HepG2 (cell line): ENCODE measurements around the gene RHOC. TPM values are rescaled to one million over a fixed set of nuclear protein-coding genes. Genes with fewer than 3 reads are reported as not detected.

Experiments used
- BRD4 ChIP-seq: sonication (generic); formaldehyde crosslinking; IDR thresholded peaks from 2 replicates; pipeline ENCODE4 v1.4.0; 2020; ENCODE audit warnings: missing genetic modification reagents
- IRX3 ChIP-seq: sonication (generic); formaldehyde crosslinking; IDR thresholded peaks from 2 replicates; pipeline ENCODE4 v1.8.1; 2023; ENCODE audit warnings: mild to moderate bottlenecking, low read depth, missing genetic modification reagents, borderline replicate concordance
- SAP130 ChIP-seq: IDR thresholded peaks from 2 replicates; pipeline ENCODE4 v1.6.1; 2016; ENCODE audit warnings: low read depth
- polyA plus RNA-seq, 8 experiments: library from polyadenylated mRNA; depleted of rRNA in 3 of 8; stranded (reverse) in 7 of 8; unstranded in 1 of 8; fragments of >200 nt; fragmentation: Illumina TruSeq in 4 of 8; extraction: Trizol in 4 of 8; gene quantifications; 2 replicates each; pipeline versions ENCODE4 v1.2.1 to v1.2.3, GENCODE V29; 2011 to 2016; ENCODE audit warnings: low read depth in 4 of 8, missing spikeins in 1 of 8, mixed read lengths in 1 of 8; ENCODE audit not compliant: insufficient read depth in 1 of 8
- total RNA-seq, 5 experiments: library from RNA; depleted of rRNA; stranded (reverse); fragments of >200 nt; fragmentation: Illumina TruSeq; extraction: Trizol; gene quantifications; 2 replicates each; pipeline ENCODE4 v1.2.3, GENCODE V29; 2016; ENCODE audit warnings: low read depth in 1 of 5
- TF ChIP-seq, protein P1 (sequence below): sonication (generic); formaldehyde crosslinking; IDR thresholded peaks from 2 replicates; pipeline ENCODE4 v1.5.0; 2020; ENCODE audit warnings: mild to moderate bottlenecking, missing genetic modification reagents, borderline replicate concordance
- TF ChIP-seq, protein P2 (sequence below): sonication (generic); formaldehyde crosslinking; IDR thresholded peaks from 2 replicates; pipeline ENCODE4 v1.8.0; 2022; ENCODE audit warnings: mild to moderate bottlenecking, missing genetic modification reagents
- TF ChIP-seq, protein P3 (sequence below): sonication (generic); formaldehyde crosslinking; IDR thresholded peaks from 2 replicates; pipeline ENCODE4 v1.8.0; 2022; ENCODE audit warnings: low read depth, missing genetic modification reagents

RHOC gene
- total and polyA plus RNA-seq, 2 of the 13 experiments (the other 11 are each of a cell fraction or from before 2014, with no cell fraction given) = 64.3 to 182 TPM

DNA sequence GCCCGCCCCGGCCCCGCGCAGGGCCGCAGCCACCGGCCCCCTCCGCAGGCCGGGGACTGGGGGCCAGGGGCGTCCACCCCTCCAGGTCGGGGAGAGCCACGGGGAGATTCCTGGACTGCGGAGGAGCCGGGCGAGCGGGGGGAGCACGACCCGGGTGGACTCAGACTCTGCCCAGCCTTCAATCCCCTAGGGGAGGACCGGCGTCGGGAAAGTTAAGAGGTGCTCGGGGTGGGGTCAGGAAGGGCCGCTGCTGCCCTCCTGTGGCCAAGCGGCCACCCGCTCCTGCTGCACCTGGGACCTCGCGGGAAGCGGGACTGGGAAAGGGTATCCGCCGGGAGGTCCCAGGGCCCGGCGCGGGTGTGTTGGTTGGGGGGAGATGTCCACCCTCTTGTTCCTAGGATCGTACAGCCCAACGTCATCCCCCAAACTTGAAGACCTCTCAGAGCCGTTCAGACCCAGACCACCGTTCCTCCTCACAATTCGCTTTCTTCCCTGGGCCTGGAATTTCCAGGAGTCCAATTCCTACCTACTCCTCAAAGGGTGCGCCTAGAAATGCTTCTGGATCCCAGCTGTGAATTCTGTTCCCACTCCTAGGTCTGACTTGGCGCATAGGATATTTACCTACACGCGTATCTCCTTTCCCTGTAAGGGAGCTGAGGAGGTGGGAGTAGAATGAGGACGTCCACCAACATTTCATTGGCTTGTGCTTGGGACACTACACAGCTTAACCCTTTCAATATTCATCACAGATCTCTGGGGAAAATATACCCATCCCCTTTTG, 484 bp upstream of the RHOC start (continued):
- TF ChIP-seq, protein P1, sequence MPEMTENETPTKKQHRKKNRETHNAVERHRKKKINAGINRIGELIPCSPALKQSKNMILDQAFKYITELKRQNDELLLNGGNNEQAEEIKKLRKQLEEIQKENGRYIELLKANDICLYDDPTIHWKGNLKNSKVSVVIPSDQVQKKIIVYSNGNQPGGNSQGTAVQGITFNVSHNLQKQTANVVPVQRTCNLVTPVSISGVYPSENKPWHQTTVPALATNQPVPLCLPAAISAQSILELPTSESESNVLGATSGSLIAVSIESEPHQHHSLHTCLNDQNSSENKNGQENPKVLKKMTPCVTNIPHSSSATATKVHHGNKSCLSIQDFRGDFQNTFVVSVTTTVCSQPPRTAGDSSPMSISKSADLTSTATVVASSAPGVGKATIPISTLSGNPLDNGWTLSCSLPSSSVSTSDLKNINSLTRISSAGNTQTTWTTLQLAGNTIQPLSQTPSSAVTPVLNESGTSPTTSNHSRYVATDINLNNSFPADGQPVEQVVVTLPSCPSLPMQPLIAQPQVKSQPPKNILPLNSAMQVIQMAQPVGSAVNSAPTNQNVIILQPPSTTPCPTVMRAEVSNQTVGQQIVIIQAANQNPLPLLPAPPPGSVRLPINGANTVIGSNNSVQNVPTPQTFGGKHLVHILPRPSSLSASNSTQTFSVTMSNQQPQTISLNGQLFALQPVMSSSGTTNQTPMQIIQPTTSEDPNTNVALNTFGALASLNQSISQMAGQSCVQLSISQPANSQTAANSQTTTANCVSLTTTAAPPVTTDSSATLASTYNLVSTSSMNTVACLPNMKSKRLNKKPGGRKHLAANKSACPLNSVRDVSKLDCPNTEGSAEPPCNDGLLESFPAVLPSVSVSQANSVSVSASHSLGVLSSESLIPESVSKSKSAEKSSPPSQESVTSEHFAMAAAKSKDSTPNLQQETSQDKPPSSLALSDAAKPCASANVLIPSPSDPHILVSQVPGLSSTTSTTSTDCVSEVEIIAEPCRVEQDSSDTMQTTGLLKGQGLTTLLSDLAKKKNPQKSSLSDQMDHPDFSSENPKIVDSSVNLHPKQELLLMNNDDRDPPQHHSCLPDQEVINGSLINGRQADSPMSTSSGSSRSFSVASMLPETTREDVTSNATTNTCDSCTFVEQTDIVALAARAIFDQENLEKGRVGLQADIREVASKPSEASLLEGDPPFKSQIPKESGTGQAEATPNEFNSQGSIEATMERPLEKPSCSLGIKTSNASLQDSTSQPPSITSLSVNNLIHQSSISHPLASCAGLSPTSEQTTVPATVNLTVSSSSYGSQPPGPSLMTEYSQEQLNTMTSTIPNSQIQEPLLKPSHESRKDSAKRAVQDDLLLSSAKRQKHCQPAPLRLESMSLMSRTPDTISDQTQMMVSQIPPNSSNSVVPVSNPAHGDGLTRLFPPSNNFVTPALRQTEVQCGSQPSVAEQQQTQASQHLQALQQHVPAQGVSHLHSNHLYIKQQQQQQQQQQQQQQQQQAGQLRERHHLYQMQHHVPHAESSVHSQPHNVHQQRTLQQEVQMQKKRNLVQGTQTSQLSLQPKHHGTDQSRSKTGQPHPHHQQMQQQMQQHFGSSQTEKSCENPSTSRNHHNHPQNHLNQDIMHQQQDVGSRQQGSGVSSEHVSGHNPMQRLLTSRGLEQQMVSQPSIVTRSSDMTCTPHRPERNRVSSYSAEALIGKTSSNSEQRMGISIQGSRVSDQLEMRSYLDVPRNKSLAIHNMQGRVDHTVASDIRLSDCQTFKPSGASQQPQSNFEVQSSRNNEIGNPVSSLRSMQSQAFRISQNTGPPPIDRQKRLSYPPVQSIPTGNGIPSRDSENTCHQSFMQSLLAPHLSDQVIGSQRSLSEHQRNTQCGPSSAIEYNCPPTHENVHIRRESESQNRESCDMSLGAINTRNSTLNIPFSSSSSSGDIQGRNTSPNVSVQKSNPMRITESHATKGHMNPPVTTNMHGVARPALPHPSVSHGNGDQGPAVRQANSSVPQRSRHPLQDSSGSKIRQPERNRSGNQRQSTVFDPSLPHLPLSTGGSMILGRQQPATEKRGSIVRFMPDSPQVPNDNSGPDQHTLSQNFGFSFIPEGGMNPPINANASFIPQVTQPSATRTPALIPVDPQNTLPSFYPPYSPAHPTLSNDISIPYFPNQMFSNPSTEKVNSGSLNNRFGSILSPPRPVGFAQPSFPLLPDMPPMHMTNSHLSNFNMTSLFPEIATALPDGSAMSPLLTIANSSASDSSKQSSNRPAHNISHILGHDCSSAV (CRISPR knock-in tag) = no peak
- TF ChIP-seq, protein P2, sequence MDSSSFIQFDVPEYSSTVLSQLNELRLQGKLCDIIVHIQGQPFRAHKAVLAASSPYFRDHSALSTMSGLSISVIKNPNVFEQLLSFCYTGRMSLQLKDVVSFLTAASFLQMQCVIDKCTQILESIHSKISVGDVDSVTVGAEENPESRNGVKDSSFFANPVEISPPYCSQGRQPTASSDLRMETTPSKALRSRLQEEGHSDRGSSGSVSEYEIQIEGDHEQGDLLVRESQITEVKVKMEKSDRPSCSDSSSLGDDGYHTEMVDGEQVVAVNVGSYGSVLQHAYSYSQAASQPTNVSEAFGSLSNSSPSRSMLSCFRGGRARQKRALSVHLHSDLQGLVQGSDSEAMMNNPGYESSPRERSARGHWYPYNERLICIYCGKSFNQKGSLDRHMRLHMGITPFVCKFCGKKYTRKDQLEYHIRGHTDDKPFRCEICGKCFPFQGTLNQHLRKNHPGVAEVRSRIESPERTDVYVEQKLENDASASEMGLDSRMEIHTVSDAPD (CRISPR knock-in tag) = no peak
- TF ChIP-seq BRD4 = no peak
- no peak for TF ChIP-seq IRX3 (CRISPR knock-in tag)
- TF ChIP-seq, protein P3, sequence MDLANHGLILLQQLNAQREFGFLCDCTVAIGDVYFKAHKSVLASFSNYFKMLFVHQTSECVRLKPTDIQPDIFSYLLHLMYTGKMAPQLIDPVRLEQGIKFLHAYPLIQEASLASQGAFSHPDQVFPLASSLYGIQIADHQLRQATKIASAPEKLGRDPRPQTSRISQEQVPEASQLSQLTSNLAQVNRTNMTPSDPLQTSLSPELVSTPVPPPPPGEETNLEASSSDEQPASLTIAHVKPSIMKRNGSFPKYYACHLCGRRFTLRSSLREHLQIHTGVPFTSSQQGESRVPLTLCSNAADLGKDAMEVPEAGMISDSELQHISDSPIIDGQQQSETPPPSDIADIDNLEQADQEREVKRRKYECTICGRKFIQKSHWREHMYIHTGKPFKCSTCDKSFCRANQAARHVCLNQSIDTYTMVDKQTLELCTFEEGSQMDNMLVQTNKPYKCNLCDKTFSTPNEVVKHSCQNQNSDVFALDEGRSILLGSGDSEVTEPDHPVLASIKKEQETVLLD (CRISPR knock-in tag) = no peak
- peak; percentile 55 for TF ChIP-seq SAP130 (CRISPR knock-in tag)
